ENCODE data around the gene ESPL1. TPM values are rescaled to one million over a fixed set of nuclear protein-coding genes. Genes with fewer than 3 reads are reported as not detected.
"Not testable (repeated sequence)": the region's sequence is repeated elsewhere in the genome, so short reads cannot be mapped to it uniquely, and the experiment has no call there.

ESPL1 gene
- total RNA-seq, 4 donors from 2014 or later = 0.13 to 2.3 (median 0.64) TPM

- Histone ChIP-seq H3K27me3 (no peaks in the 10 kb centered on the region), H3K27ac (peak overlapping the region; percentile 77 to 90 (median 89)), H3K36me3 (peaks cover 0 to 13% of the 10 kb centered on the region in 2 donors), H3K4me1 (peaks cover 4 to 59% (median 36%) of the 10 kb centered on the region in 3 donors), H3K4me3 (peak overlapping the region; percentile 79 to 91), H3K9me3 (no peaks in the 10 kb centered on the region)
- ATAC-seq = no peak
- no peak for TF ChIP-seq POLR2A (IDR thresholded peaks at IDR 0.05)
- TF ChIP-seq POLR2AphosphoS5 (IDR thresholded peaks at IDR 0.05) = no peak
- TF ChIP-seq, protein P1, sequence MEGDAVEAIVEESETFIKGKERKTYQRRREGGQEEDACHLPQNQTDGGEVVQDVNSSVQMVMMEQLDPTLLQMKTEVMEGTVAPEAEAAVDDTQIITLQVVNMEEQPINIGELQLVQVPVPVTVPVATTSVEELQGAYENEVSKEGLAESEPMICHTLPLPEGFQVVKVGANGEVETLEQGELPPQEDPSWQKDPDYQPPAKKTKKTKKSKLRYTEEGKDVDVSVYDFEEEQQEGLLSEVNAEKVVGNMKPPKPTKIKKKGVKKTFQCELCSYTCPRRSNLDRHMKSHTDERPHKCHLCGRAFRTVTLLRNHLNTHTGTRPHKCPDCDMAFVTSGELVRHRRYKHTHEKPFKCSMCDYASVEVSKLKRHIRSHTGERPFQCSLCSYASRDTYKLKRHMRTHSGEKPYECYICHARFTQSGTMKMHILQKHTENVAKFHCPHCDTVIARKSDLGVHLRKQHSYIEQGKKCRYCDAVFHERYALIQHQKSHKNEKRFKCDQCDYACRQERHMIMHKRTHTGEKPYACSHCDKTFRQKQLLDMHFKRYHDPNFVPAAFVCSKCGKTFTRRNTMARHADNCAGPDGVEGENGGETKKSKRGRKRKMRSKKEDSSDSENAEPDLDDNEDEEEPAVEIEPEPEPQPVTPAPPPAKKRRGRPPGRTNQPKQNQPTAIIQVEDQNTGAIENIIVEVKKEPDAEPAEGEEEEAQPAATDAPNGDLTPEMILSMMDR (IDR thresholded peaks at IDR 0.05) = no peak
- TF ChIP-seq EP300 (IDR thresholded peaks at IDR 0.05) = no peak
- WGBS, 2 donors (ENCODE audit: low coverage in 1 of 2) = 4 to 6% methylated on average over 9 to 11 of the region's 12 CpGs
Measured at GRCh38 chr12:53295891-53296219, 27.8 kb downstream of the ESPL1 start.

DNA sequence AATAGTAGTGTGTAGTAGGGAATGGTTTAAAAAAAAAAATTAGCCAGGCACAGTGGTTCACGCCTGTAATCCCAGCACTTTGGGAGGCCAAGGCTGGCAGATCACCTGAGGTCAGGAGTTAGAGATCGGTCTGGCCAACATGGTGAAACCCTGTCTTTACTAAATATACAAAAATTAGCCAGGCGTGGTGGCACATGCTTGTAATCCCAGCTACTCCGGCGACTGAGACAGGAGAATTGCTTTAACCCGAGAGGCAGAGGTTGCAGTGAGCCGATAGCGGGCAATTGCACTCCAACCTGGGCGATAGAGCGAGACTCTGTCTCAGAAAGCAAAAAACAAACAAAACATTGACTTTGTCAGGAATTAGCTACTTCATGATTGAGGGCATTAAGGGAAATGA lies 29.0 kb downstream of the ESPL1 start:
- ATAC-seq, H3K9me3 ChIP-seq, H3K27me3 ChIP-seq, H3K4me3 ChIP-seq: not testable (repeated sequence)
- Histone ChIP-seq H3K4me1 (peaks cover 4 to 72% (median 38%) of the 10 kb centered on the region in 3 donors), H3K36me3 (peaks cover 0 to 26% of the 10 kb centered on the region in 2 donors), H3K27ac (peak overlapping the region in 2 of 4 donors; percentile 7 to 81)
- 92% methylated on average over 9 of the region's 10 CpGs; no CpG with 5 or more reads in 1 of the 2 donors for WGBS, 2 donors (ENCODE audit: low coverage in 1 of 2)

DNA sequence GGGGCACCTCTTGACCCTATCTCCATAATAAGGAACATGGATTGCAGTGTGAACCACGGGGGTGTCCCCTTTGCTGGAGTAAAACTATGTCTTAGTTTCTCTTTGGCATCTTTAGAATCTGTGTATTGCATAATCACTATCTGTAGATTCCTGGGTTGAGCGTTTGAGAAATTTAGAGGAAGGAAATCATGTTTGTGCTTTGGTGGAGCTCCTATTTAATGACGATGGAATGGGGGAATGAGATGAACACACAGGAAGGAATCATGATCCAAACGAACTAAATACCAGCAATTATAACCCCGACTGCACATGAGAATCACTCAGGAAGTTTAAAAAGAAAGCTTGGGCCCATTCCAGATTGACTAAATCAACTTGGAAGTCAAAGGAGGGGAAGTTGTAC lies 30.1 kb downstream of the ESPL1 start:
- peaks cover 4 to 82% (median 38%) of the 10 kb centered on the region in 3 donors for H3K4me1 ChIP-seq
- H3K9me3 ChIP-seq = no peaks in the 10 kb centered on the region
- no peak overlapping the region for H3K4me3 ChIP-seq
- peak overlapping the region in 3 of 4 donors; percentile 7 to 81 (median 77) for H3K27ac ChIP-seq
- H3K27me3 ChIP-seq = no peaks in the 10 kb centered on the region
- ATAC-seq = no peak
- WGBS, 2 donors (ENCODE audit: low coverage in 1 of 2) = 50 to 52% methylated on average over 5 of the region's 5 CpGs
- H3K36me3 ChIP-seq = peaks cover 0 to 36% of the 10 kb centered on the region in 2 donors
- no peak for TF ChIP-seq POLR2A (IDR thresholded peaks at IDR 0.05)
- TF ChIP-seq, protein P1 (IDR thresholded peaks at IDR 0.05) = no peak
- no peak for TF ChIP-seq EP300 (IDR thresholded peaks at IDR 0.05)
- no peak for TF ChIP-seq POLR2AphosphoS5 (IDR thresholded peaks at IDR 0.05)

GRCh38 chr12:53299101-53299453 lies 31.0 kb downstream of the ESPL1 start:
- TF ChIP-seq EP300 (IDR thresholded peaks at IDR 0.05) = no peak
- TF ChIP-seq POLR2A (IDR thresholded peaks at IDR 0.05) = no peak
- TF ChIP-seq, protein P1 (IDR thresholded peaks at IDR 0.05) = no peak
- TF ChIP-seq POLR2AphosphoS5 (IDR thresholded peaks at IDR 0.05) = no peak
- H3K27ac ChIP-seq = peak overlapping the region; percentile 17 to 81 (median 79)
- peak overlapping the region in 1 of 2 donors; percentile 83 for H3K4me3 ChIP-seq
- peaks cover 0 to 45% of the 10 kb centered on the region in 2 donors for H3K36me3 ChIP-seq
- no peak for ATAC-seq
- WGBS, 2 donors (ENCODE audit: low coverage in 1 of 2) = 39 to 43% methylated on average over 5 of the region's 5 CpGs
- H3K27me3 ChIP-seq = no peaks in the 10 kb centered on the region
- peaks cover 4 to 86% (median 38%) of the 10 kb centered on the region in 3 donors for H3K4me1 ChIP-seq
- no peaks in the 10 kb centered on the region for H3K9me3 ChIP-seq

DNA sequence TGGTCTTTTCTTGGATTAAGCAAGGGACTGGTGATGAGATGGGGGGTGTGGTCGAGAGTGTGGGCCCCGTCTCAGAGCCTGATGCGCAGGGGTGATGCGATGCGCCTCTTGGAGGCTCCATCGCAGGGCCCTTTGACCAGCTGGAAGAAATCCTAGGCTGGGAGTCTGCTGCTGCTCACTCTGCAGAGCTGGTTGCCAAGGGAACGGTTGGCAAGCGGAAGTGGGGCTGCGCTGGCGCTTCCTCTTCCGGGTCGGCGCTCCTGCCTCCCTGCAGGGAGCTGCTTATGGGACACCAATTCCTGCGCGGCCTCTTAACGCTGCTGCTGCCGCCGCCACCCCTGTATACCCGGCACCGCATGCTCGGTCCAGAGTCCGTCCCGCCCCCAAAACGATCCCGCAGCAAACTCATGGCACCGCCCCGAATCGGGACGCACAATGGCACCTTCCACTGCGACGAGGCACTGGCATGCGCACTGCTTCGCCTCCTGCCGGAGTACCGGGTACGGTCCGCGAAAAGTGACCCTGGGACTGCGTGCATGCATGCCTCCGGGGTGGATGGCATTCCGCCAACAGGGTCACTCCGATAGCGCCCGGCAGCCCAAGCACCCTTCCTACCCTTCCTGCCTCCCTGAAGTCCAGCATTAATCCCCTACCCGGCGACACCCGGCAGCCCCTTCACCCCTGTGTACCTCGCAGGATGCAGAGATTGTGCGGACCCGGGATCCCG lies 31.5 kb downstream of the ESPL1 start, which contains the start of gene MYG1:
MYG1 (plus strand) TSS at position 242 of the 727 bp plus-strand sequence; CDS start at position 285, 43 bp downstream.
- TF ChIP-seq POLR2AphosphoS5 (IDR thresholded peaks at IDR 0.05) (peak; percentile 81), POLR2A (IDR thresholded peaks at IDR 0.05) (peak; percentile 64 to 71), EP300 (IDR thresholded peaks at IDR 0.05) (no peak)
- TF ChIP-seq, protein P1 (IDR thresholded peaks at IDR 0.05) = peak in 2 of 4 experiments; percentile 40 to 51
- Histone ChIP-seq H3K27ac (peak within 1 kb of the TSS; percentile 17 to 81 (median 79)), H3K4me1 (peaks cover 4 to 82% (median 36%) of the 10 kb centered on the region in 3 donors), H3K4me3 (peak within 1 kb of the TSS; percentile 51 to 83), H3K36me3 (peaks cover 0 to 51% of the 10 kb centered on the region in 2 donors), H3K9me3 (no peaks in the 10 kb centered on the region), H3K27me3 (no peaks in the 10 kb centered on the region)
- WGBS, 2 donors (ENCODE audit: low coverage in 1 of 2) = 1% methylated on average over 11 of the region's 51 CpGs; no CpG with 5 or more reads in 1 of the 2 donors
- ATAC-seq = peak; percentile 73

Measured in gastroesophageal sphincter (tissue), 4 donors.